CD4-positive, alpha-beta T cell treated with Interleukin-15 for 1 hour (primary cell): ENCODE data around the gene ZNF23.
"Not testable (repeated sequence)": the region's sequence is repeated elsewhere in the genome, so short reads cannot be mapped to it uniquely, and the experiment has no call there.

Experiments used
- DNase-seq: peaks from one replicate; pipeline ENCODE4 v3.0.0-alpha.2; 2020

ZNF23 gene

DNA sequence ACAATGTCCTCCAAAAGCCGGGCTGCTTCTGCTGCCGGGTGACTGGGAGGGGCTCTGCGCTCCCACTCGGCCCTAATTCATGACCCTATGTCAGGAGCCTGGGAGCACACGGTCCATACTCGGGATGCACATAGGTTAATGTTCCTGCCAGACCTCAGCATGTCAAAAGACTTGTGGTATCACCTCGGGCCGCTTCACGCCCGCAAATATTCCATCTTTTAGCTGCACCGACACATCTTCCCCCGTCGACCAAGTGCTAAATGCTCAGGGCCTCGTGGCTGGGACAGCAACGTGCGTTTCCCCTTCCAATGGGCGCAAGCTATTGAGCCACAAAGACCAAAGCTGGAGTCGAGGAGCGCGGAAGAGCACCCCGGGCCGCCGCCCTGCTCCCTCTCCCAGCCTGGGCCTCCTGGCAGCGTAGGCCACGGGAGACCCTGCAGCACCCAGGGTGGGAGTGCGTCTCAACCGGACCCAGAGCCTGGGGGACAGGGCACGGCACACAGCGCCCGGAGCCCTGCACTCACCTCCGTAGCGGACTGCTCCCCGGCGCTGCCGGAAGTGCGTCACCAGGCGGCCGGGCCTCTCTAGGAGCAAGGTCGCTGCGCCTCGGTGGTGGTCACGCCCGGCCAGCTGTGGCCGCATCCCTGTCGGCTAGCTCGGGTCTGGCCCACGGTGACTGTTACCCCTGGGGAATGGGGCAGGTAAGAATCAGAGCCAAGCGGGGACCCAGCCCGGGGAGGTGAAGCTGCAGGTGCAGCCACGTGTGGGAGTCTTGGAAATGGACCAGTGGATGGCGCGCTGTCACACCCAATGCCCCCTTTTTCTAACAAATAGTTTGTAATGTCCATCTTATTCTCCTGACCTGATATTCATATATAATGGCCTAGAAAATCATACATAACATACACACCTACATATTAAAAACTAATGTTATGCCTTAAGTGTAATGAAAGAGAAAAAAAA lies at the start of gene ZNF23:
Gene ZNF23 (minus strand): TSS at position 562 of the 963 bp plus-strand sequence. CDS start 5,451 bp downstream, outside the sequence.
- DNase-seq = peak; percentile 82

DNA sequence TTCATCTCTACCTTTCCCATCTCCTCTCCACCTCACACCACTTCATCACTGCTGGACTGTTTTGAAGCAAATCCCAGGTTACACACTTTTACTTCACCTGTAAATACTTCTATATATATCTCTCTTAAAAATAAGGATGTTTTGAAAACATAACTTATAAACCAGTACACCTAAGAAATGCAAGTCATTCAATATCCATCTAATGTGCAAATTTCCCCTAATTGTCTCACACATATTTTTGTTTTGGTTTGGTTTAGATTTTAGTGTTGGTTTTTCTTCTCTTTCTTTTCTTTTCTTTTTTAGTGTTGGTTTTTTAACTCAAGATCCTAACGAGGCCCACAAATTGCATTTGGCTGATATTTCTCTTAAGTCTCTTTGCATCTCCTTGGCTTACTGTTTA lies 45.0 kb upstream of the ZNF23 start:
- no peak for DNase-seq

DNA sequence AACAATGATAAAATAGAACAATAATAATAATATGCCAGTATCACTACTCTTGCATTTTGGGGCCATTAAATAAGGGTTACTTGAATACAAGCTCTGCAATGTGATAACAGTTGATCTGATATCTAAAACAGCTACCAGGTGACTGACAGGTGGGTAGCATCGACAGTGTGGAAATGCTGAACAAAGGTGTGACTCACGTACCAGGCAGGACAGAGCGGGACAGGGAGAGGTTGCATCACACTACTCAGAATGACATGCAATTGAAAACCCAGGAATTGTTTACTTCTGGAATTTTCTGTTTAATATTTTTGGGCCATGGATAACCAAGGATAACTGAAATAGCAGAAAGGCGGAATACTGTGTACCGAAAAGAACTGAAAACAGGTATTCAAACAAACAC lies 42.9 kb upstream of the ZNF23 start:
- DNase-seq = no peak

DNA sequence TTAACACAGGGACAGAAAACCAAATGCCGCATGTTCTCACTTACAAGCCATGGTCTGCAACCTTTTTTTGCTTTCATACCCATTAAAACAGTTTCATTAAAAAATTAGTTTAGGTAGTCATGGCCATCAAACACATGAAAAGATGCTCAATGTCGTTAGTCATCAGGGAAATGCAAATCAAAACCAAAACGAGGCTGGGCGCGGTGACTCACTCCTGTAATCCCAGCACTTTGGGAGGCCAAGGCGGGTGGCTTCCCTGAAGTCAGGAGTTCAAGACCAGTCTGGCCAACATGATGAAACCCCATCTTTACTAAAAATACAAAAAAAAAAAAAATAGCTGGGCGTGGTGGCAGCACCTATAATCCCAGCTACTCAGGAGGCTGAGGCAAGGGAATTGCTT lies 42.0 kb upstream of the ZNF23 start:
- DNase-seq = not testable (repeated sequence)

DNA sequence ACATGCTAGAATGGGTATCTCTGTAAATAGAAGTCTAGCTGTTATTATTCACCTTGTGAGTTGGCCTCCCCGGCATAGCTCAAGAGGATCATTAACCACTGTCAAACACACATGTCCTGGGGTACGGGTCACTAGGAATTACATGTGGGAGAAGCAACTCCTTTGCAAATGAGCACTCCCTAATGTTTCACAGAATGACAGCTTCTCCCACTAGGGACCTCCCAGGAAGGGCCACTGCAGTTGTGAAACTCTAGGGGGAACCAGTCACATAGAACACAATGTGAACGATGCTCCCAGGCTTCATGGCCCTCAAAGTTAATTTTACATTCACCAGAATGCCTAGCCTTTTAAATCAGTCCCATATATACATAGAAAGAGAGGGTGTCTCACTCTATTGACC lies 39.5 kb upstream of the ZNF23 start:
- DNase-seq = no peak

DNA sequence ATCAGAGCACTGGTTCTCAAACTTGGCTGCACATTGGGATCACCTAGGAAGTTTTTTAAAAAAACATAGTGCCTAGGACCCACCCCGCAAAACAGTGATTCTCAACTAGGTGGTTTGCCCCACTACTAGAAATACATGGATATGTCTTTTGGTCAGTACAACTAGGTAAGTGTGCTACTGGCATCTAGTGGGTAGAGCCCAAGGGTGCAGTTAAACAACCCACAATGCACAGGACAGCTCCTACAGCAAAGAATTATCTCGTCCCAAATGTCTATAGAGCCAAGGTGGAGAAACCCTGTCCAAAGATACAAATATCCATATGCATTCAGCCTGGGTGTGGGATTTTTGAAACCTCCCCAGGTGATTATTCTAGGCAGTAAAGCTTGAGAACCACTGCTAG lies 38.9 kb upstream of the ZNF23 start:
- no peak for DNase-seq

DNA sequence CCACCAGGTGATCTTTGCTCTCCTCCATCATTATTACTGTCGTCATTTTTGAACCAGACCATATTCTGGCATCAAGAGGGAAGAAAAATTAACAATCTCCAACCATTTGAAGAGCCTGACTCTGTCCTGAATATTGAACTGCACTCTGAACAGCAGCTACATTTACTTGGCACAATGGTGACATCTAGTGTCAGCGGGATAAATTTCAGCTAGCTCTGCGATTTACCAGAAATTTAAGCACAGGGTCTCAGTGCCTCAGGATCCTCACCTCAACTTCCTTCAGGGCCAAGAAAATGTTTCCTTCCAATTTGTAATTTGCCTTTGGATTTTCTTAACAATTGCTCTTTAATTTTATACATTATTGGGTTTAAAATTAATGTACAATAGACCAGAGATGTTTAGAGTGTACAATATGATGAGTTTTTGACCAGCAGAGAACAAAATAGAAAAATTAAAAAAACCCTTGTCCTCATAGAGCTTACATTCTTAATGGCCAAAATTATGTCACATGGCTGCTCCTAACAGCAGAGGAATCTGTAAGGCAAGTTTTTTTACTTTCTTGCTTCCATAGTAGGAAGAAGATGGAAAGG lies 37.8 kb upstream of the ZNF23 start:
- peak; percentile 35 for DNase-seq

DNA sequence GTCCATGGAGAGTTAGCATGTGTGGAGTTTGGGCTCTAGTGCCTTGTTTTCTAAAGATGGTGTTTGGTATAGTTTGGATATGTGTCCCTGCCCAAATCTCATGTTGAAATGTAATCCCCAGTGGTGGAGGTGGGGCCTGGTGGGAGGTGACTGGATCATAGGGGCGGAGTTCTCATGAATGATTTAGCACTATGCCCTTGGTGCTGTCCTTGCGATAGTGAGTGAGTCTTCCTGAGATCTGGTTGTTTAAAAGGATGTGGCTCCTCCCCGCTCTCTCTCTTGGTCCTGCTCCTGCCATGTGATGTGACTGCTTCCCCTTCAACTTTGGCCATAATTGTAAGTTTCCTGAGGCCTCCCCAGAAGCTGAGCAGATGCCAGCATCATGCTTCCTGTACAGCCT lies 36.0 kb upstream of the ZNF23 start:
- DNase-seq = no peak

DNA sequence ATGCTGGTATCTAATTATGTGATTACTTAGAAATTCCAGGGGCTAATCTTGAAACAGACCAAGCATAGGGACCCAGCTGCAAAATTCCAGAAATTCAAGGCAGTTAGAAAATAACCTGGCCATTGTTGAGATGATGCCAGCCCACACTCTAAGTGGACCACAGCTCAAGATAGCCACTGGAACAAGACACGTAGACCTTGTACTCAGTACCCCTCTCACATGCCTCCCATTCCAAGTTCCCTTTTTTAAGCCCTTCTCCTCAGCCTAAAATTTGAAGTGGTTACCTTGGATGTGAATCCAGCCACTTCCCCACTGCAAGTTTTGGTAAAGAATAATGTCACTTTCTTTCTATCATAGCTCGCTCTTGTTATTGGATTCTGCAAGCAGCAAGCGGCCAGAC lies 31.2 kb upstream of the ZNF23 start:
- no peak for DNase-seq

DNA sequence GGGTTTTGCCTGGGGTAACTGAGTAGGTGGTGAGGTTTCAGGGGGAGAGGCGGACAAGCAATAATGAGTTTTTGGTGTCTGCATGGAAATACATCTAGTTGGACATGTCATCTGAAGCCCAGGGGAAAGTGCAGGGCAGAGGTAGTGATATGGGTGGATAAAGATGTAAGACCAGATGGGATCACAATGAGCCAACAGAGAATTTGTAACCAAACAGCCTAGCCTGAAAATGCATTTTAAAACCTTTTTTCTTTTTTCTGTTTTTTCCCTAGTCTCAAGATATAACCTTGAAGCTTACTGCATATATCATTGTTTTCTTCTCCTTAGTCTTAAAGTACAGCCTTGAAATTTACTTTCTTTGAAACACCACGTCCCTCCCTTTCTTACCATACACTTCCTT lies 30.7 kb upstream of the ZNF23 start:
- no peak for DNase-seq

DNA sequence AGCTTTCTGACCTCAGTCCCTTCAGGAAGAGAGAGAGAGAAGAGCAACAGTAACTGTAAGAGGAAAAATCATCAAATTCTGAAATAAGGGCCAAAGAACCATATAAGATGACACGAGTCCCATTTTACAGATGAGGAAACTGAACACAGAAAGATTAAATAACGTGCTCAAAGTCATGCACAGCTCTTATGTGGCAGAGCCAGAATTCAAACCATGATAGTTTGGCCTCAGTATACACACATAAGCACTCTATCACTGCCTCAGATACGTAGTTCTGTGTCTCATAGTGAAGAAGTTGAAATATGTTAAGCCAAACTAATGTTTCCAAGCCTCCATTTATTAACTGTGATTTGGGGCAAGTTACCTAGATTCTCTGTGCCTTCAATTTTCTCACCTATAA lies 29.0 kb upstream of the ZNF23 start:
- DNase-seq = no peak

DNA sequence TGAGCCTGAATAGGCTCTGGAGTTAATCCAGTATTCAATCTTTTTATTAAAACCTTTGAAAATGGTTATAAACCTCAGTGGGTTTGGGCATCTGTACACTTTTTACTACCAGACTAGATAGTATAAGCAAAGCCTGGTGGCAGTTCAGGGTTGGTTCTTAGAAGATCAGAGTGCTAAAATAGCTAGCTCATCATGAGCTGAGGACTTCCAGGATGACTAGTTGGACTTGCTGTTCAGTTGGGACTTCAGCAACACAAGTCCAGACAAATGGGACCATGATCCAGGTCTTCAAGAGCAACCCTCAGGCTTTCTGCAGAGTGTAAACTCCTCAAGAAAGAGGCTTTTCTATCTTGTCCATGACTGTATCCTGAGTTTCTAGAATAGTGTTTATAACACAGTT lies 28.3 kb upstream of the ZNF23 start:
- DNase-seq = no peak

DNA sequence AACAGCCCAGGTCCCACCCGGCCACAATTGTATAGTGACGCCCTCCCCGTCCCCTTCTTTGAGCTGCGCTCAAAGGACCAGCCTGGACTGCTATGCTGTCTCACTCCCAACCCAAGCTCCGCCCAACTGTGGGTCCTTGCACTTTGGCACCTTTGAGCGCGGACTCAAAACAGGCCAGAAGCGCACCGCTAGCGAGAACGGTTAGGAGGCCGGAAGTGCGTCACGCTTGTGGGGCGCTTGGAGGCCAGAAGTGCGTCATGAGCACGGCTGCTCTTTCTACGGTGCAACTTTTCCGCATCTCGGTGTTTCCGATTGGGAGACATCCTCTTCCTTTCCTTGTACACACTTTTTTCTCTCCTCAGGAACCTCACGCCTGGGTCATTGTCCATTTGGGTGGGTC lies 27.1 kb upstream of the ZNF23 start, which contains the start of gene ZNF19:
Gene ZNF19 (minus strand): TSS at position 203 of the 400 bp plus-strand sequence. CDS start 7,210 bp downstream, outside the sequence.
- DNase-seq = no peak

DNA sequence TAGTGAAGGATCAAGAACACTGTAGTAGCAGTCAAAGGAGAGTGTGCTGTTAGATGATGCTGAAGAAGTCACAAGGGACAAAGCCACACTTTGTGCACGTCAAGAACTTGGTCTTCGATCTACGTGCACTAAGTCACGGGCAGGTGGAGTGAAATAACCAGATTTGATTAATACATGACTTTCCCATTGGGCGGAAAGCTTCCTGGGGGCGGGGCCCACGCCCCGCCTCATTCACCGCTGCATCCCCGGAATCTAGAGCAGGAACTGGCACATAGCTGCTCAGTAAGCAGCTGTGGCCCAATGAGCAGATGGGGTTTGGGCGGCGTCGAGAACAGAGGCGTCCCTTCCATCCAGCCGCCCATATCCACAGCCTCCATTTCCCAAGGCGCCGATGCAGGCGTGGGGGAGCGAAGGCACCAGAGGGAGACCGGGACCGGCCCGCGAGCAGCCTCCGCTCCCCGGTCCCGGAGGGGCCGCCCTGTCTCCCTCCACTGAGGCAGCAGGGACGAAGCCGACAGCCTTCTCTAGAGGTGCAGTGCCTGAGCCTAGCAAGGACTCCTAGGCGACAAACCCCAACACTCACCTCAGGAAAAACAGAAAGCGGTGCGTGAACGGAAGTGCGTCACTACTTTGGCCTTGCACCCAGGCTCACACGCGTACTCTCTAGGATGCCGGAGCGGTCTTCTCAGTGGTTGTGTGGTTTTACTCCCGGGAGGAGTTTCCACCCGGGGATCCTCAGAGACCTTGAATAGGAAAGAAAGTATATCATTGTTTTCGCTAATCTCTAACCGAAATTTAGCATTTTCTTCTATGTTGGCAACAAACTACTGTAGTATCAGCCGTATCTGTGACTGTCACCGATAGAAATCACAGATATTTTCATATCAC lies 22.2 kb upstream of the ZNF23 start:
- DNase-seq = peak; percentile 88

DNA sequence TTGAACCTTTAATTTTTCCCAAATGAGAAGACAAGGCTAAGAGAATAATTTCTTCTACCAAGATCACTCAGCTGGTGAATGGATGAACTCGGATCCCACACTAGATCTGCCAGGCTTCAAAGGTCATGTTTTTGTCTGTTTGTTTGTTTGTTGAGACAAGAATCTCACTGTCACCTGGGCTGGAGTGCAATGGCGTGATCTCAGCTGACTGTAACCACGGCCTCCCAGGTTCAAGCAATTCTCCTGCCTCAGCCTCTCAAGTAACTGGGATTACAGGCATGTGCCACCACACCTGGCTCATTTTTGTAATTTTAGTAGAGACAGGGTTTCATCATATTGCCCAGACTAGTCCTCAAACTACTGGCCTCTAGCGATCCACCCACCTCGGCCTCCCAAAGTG lies 20.5 kb upstream of the ZNF23 start:
- no peak for DNase-seq

DNA sequence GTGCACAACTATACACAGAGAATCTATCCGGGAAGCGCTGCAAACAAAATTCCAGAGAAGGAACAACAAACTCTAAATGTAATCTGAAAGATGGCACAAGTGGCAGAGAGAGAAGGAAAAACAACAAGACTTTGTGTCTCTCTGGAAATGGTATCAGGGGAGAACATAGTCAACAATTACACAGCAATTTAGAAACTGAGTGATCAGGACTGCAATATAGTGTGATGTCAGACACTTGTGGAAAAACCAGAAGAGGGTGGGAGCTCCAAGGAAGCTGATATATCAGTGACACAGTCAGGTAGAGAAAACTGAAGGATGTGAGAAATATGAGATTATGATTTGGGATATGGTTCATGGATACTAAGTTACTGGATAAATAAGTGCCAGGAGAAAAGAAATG lies 18.9 kb upstream of the ZNF23 start:
- no peak for DNase-seq

DNA sequence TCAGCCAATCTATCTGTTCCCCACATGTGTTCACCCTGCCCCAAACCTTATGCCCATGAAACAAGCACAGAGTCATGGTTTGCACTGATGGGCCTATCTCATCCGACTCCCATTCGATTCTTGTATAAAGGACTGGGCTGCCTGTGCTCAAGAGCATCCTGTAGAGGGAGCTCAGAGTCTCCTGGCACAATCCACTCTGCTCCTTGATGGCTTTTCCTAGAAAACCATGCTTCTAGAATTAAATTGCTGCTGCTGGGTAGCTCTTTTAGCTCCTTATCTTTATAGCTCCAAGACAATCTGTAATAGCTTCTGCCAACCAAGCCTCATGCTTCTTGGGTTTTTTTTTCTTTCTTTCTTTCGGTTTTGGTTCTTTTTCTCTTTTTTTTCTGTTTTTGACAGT lies 17.4 kb upstream of the ZNF23 start:
- DNase-seq = no peak

DNA sequence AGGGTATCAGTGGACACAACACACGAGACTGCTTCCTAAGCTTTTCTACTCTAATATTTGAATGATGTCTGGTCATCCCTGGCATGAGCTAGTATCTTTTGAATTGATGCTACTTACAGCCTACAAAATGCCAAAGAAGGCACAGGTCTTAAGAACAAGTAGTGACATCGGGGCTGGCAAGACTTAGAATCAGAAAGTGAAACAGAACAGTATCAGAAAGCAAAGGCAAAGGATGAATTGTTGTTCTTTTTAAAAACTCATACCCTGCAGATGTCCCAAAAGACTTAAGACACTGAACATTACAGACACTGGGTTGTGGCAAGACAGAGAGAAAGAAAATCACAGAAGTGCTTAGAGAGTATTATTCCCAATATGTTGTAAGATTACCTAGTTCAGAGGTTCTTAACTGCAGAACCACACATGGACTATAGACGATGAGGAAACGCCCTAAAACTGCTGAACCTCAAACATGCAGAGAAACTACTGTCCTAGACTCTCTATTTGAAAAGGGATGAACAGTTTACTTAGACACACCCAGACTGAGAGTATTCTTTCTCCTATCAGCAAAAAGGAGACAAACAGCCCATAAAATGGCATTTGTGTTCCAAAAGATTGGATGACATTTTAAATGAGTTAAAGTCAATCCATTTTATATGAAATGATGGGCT lies 14.5 kb upstream of the ZNF23 start:
- DNase-seq = no peak

DNA sequence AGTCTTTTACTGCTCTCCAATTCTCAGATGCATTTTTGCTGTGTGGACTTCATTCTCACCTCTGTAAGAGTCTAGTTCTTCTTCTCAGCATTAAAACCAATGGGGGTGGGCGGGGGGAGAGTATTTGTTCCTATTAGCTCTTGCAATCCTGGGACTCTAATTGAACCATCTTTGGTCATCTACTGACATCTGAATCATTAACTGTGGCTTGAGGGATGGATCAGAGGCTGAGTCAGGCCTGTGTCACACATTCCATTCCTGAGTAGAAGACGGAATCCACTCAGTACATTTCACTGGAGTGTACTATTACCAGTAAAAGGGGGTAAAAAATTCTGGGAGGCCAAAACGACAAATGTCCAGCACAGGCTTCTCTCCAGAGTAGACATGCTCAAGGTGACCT lies 12.8 kb upstream of the ZNF23 start:
- DNase-seq = no peak

DNA sequence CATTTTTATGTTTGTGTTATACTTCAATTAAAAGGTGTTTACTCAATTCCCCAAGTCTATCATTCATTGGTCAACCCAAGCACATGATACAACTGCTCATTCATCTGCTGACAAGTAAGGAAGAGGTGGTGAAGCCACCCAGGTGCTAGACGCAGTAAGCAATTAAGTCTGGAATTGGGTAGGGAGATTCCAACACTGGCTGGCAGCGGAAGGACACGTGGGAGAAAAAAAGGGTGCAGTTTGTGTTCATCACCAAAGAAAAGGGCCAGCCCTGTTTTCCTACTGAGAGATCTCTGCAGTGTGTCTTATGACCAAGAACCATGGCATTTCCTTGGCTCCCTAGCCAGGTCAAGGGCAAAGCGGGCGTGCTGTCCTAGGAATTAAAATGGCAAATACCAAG lies 11.8 kb upstream of the ZNF23 start:
- DNase-seq = no peak

DNA sequence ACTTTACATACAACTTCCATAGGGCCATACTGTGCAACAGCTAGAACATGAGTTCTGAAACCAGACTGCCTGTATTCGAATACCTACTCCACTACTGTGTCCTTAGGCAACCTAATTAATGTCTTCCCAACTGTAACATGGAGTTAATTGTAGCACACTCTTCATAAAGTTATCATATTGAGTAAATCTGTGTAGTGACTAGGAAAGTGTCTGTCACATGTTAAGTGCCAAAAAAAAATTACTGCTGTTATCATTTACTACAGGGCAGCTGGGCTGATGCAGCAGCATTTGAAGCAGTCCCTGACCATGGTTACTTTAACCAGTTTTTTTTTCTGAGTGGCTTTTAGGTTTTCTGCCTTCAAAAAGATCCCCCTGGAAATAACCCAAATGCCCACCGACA lies 10.9 kb upstream of the ZNF23 start:
- no peak for DNase-seq

DNA sequence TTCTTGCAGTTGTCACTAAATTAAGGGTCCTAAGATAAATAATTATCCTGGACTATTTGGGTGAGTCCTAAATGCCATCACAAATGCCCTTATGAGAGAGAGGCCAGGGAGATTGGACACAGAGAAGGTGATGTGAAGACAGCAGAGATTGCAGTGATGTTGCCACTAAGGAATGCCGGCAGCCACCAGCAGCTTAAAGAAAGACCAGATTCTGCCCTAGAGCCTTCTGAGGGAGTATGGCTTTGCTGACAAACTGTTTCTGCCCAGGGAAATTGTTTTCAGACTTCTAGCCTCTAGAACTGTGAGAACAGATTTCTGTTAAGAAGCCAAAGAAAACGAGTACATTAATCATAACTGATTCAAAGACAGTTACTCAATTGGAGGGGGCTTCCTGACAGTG lies 10.0 kb upstream of the ZNF23 start:
- DNase-seq = no peak

DNA sequence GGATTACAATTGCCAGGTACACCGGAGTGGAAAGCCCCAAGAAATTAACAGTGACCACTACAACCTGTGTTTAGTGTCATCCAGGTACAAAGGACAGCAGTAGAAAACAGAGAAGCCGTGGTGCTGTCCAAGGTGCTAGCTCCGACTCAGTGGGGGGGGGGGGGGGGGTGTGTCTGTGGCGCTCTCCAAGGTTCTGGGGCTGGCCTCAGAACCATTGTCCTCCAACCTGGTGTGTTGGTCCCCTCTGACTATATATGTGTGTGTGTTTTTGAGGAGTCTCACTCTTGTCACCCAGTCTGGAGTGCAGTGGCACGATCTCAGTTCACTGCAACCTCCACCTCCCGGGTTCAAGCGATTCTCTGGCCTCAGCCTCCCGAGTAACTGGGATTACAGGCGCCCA lies 5.8 kb upstream of the ZNF23 start:
- DNase-seq = no peak
